ENCODE results near the gene MAMDC2. TPM values are rescaled to one million over a fixed set of nuclear protein-coding genes. Genes with fewer than 3 reads are reported as not detected.

Gene MAMDC2
- total and polyA plus RNA-seq, 2 of the 8 experiments (the other 6 are each of a cell fraction or from before 2014, with no cell fraction given) = 6.1 to 15.4 TPM

DNA sequence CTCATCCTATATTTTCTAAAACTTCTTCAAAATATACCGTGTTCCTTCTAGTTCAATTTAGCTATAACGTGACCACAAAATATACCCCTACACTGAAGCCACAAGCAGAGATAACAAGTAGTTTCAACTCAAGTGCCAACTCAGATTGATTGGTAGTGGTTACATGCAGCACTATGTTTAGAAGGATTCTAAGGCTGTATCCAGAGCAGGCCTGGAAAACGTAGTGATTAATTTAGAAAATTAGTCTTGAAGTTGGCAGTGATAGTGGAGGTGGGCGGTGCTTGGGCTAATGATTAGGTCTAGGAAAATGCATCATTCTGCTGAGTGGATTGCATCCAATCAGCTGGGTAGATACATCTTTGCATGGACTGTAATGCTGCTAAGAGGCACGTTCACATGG, 61.5 kb downstream of the MAMDC2 start (continued):
- TF ChIP-seq, protein P1, sequence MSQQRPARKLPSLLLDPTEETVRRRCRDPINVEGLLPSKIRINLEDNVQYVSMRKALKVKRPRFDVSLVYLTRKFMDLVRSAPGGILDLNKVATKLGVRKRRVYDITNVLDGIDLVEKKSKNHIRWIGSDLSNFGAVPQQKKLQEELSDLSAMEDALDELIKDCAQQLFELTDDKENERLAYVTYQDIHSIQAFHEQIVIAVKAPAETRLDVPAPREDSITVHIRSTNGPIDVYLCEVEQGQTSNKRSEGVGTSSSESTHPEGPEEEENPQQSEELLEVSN (IDR thresholded peaks at IDR 0.05) = no peak

Data from H1 (cell line).